DOHH2 (cell line): ENCODE data around the gene PLK3.
"Not testable (repeated sequence)": the region's sequence is repeated elsewhere in the genome, so short reads cannot be mapped to it uniquely, and the experiment has no call there.

Experiments used
- EZH2phosphoT487 ChIP-seq: fragments of 200-600 bp; sonication (generic); IDR thresholded peaks from 2 replicates; pipeline ENCODE4 v1.6.1; 2017; ENCODE audit warnings: borderline replicate concordance, mild to moderate bottlenecking, antibody characterized with exemption, low read length, moderate library complexity, mixed read lengths
- TF ChIP-seq, protein P1 (sequence below): fragments of 200-600 bp; sonication (generic); IDR thresholded peaks from one replicate; pipeline ENCODE4 v1.5.1; 2014; ENCODE audit warnings: antibody characterized with exemption, mild to moderate bottlenecking, low read depth, low read length; ENCODE audit not compliant: poor library complexity, severe bottlenecking

- TF ChIP-seq, protein P1, sequence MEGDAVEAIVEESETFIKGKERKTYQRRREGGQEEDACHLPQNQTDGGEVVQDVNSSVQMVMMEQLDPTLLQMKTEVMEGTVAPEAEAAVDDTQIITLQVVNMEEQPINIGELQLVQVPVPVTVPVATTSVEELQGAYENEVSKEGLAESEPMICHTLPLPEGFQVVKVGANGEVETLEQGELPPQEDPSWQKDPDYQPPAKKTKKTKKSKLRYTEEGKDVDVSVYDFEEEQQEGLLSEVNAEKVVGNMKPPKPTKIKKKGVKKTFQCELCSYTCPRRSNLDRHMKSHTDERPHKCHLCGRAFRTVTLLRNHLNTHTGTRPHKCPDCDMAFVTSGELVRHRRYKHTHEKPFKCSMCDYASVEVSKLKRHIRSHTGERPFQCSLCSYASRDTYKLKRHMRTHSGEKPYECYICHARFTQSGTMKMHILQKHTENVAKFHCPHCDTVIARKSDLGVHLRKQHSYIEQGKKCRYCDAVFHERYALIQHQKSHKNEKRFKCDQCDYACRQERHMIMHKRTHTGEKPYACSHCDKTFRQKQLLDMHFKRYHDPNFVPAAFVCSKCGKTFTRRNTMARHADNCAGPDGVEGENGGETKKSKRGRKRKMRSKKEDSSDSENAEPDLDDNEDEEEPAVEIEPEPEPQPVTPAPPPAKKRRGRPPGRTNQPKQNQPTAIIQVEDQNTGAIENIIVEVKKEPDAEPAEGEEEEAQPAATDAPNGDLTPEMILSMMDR, result not testable (repeated sequence)
- TF ChIP-seq EZH2phosphoT487, result not testable (repeated sequence)
These were observed 38.1 kb downstream of the PLK3 start for GRCh38 chr1:44838294-44838693.
